ENCODE measurements around the gene PCDHGA1. TPM values are rescaled to one million over a fixed set of nuclear protein-coding genes. Genes with fewer than 3 reads are reported as not detected.
A peak's percentile ranks its signal among the peaks of the same experiment; 100 is the strongest.

PCDHGA1 gene
- total and polyA plus RNA-seq, 4 donors, result 0.05 to 0.08 (median 0.05) TPM; not detected in 1

GRCh38 chr5:141343242-141343952, 13.1 kb downstream of the PCDHGA1 start, which contains the start of gene PCDHGA3:
TSS of gene PCDHGA3 (plus strand) at chr5:141343829. CDS start at chr5:141344034, 205 bp downstream.
- TF ChIP-seq RAD21 (IDR thresholded peaks at IDR 0.05) (peak; percentile 21 to 33), CTCF (IDR thresholded peaks at IDR 0.05; ENCODE audit: low read depth, low read length, missing input control) (peak; percentile 19)
- TF ChIP-seq, protein P1, sequence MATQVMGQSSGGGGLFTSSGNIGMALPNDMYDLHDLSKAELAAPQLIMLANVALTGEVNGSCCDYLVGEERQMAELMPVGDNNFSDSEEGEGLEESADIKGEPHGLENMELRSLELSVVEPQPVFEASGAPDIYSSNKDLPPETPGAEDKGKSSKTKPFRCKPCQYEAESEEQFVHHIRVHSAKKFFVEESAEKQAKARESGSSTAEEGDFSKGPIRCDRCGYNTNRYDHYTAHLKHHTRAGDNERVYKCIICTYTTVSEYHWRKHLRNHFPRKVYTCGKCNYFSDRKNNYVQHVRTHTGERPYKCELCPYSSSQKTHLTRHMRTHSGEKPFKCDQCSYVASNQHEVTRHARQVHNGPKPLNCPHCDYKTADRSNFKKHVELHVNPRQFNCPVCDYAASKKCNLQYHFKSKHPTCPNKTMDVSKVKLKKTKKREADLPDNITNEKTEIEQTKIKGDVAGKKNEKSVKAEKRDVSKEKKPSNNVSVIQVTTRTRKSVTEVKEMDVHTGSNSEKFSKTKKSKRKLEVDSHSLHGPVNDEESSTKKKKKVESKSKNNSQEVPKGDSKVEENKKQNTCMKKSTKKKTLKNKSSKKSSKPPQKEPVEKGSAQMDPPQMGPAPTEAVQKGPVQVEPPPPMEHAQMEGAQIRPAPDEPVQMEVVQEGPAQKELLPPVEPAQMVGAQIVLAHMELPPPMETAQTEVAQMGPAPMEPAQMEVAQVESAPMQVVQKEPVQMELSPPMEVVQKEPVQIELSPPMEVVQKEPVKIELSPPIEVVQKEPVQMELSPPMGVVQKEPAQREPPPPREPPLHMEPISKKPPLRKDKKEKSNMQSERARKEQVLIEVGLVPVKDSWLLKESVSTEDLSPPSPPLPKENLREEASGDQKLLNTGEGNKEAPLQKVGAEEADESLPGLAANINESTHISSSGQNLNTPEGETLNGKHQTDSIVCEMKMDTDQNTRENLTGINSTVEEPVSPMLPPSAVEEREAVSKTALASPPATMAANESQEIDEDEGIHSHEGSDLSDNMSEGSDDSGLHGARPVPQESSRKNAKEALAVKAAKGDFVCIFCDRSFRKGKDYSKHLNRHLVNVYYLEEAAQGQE (IDR thresholded peaks at IDR 0.05), result no peak
- Histone ChIP-seq H3K36me3 (ENCODE audit: control insufficient read depth in 4 of 4, insufficient read depth in 3 of 4, low read depth in 1 of 4, low read length in 3 of 4) (peaks cover 0 to 2% (median 0%) of the 10 kb centered on the region in 4 donors), H3K4me3 (ENCODE audit: low read depth in 1 of 3, low read length in 3 of 3) (peak within 1 kb of the TSS; percentile 16 to 61 (median 38)), H3K4me1 (ENCODE audit: control insufficient read depth in 4 of 4, insufficient read depth in 4 of 4, low read length in 3 of 4) (no peaks in the 10 kb centered on the region), H3K27ac (ENCODE audit: low read depth in 1 of 2, low read length in 2 of 2) (no peak within 1 kb of the TSS), H3K27me3 (ENCODE audit: control insufficient read depth in 4 of 4, insufficient read depth in 4 of 4, low read length in 3 of 4) (peaks cover 0 to 17% (median 9%) of the 10 kb centered on the region in 4 donors), H3K9ac (ENCODE audit: low read depth in 1 of 2, low read length in 2 of 2) (no peak within 1 kb of the TSS), H3K9me3 (ENCODE audit: control insufficient read depth in 4 of 4, low read length in 3 of 4) (peaks cover 26 to 78% (median 37%) of the 10 kb centered on the region in 4 donors)
- 21% methylated on average over 9 of the region's 9 CpGs for WGBS
- no peak for DNase-seq (ENCODE audit: low spot score)

DNA sequence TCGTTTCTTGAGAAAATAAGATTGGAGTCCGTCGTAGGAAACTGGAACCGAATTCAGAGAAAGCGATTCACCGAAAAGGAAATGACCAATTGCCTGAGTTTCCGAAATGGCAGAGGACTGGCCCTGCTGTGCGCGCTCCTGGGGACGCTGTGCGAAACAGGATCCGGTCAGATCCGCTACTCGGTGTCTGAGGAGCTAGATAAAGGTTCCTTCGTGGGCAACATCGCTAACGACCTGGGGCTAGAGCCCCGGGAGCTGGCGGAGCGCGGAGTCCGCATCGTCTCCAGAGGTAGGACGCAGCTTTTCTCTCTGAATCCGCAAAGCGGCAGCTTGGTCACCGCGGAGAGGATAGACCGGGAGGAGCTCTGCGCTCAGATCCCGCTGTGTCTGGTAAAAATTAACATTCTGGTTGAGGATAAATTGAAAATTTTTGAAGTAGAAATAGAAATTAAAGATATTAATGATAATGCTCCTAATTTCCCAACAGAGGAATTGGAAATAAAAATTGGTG, 13.7 kb downstream of the PCDHGA1 start:
- peaks cover 0 to 13% (median 6%) of the 10 kb centered on the region in 4 donors for H3K27me3 ChIP-seq (ENCODE audit: control insufficient read depth in 4 of 4, insufficient read depth in 4 of 4, low read length in 3 of 4)
- TF ChIP-seq YY1 (IDR thresholded peaks at IDR 0.05) (no peak), GABPA (IDR thresholded peaks at IDR 0.05 in 1 of 2, conservative IDR thresholded peaks at IDR 0.05 in 1 of 2) (no peak), TAF1 (conservative IDR thresholded peaks at IDR 0.05) (no peak), HNF4A (conservative IDR thresholded peaks at IDR 0.05) (no peak)
- peak overlapping the region in 2 of 3 donors; percentile 16 to 42 for H3K4me3 ChIP-seq (ENCODE audit: low read depth in 1 of 3, low read length in 3 of 3)

GRCh38 chr5:141345327-141345726, 15.0 kb downstream of the PCDHGA1 start:
- Histone ChIP-seq H3K9me3 (ENCODE audit: control insufficient read depth in 4 of 4, low read length in 3 of 4) (peaks cover 26 to 74% (median 34%) of the 10 kb centered on the region in 4 donors), H3K27ac (ENCODE audit: low read depth in 1 of 2, low read length in 2 of 2) (no peak overlapping the region), H3K4me1 (ENCODE audit: control insufficient read depth in 4 of 4, insufficient read depth in 4 of 4, low read length in 3 of 4) (no peaks in the 10 kb centered on the region), H3K9ac (ENCODE audit: low read depth in 1 of 2, low read length in 2 of 2) (no peak overlapping the region), H3K36me3 (ENCODE audit: control insufficient read depth in 4 of 4, insufficient read depth in 3 of 4, low read depth in 1 of 4, low read length in 3 of 4) (peaks cover 0 to 2% (median 0%) of the 10 kb centered on the region in 4 donors), H3K4me3 (ENCODE audit: low read depth in 1 of 3, low read length in 3 of 3) (peak overlapping the region in 2 of 3 donors; percentile 18 to 36), H3K27me3 (ENCODE audit: control insufficient read depth in 4 of 4, insufficient read depth in 4 of 4, low read length in 3 of 4) (peaks cover 0 to 11% (median 4%) of the 10 kb centered on the region in 4 donors)
- DNase-seq (ENCODE audit: low spot score), result no peak
- 28% methylated on average over 20 of the region's 20 CpGs for WGBS
- no peak for TF ChIP-seq CTCF (IDR thresholded peaks at IDR 0.05; ENCODE audit: low read depth, low read length, missing input control)
- no peak for TF ChIP-seq MAX (IDR thresholded peaks at IDR 0.05)
- no peak for TF ChIP-seq HNF4G (IDR thresholded peaks at IDR 0.05)
- TF ChIP-seq SP1 (IDR thresholded peaks at IDR 0.05), result no peak
- TF ChIP-seq, protein P2, sequence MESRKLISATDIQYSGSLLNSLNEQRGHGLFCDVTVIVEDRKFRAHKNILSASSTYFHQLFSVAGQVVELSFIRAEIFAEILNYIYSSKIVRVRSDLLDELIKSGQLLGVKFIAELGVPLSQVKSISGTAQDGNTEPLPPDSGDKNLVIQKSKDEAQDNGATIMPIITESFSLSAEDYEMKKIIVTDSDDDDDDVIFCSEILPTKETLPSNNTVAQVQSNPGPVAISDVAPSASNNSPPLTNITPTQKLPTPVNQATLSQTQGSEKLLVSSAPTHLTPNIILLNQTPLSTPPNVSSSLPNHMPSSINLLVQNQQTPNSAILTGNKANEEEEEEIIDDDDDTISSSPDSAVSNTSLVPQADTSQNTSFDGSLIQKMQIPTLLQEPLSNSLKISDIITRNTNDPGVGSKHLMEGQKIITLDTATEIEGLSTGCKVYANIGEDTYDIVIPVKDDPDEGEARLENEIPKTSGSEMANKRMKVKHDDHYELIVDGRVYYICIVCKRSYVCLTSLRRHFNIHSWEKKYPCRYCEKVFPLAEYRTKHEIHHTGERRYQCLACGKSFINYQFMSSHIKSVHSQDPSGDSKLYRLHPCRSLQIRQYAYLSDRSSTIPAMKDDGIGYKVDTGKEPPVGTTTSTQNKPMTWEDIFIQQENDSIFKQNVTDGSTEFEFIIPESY (IDR thresholded peaks at IDR 0.05), result no peak
- TF ChIP-seq GABPA (IDR thresholded peaks at IDR 0.05 in 1 of 2, conservative IDR thresholded peaks at IDR 0.05 in 1 of 2), result no peak
- no peak for TF ChIP-seq YY1 (IDR thresholded peaks at IDR 0.05)
- TF ChIP-seq EGR1 (IDR thresholded peaks at IDR 0.05; ENCODE audit: low read depth in 2 of 2), result no peak

More for the DNA sequence above, 13.7 kb downstream of the PCDHGA1 start:
- Histone ChIP-seq H3K9me3 (ENCODE audit: control insufficient read depth in 4 of 4, low read length in 3 of 4) (peaks cover 29 to 78% (median 37%) of the 10 kb centered on the region in 4 donors), H3K27ac (ENCODE audit: low read depth in 1 of 2, low read length in 2 of 2) (no peak overlapping the region), H3K36me3 (ENCODE audit: control insufficient read depth in 4 of 4, insufficient read depth in 3 of 4, low read depth in 1 of 4, low read length in 3 of 4) (peaks cover 0 to 2% (median 0%) of the 10 kb centered on the region in 4 donors), H3K4me1 (ENCODE audit: control insufficient read depth in 4 of 4, insufficient read depth in 4 of 4, low read length in 3 of 4) (no peaks in the 10 kb centered on the region), H3K9ac (ENCODE audit: low read depth in 1 of 2, low read length in 2 of 2) (no peak overlapping the region)
- DNase-seq (ENCODE audit: low spot score), result no peak
- WGBS, result 26% methylated on average over 31 of the region's 31 CpGs

Data from liver (tissue), 9 donors.